HCT116 (cell line): ENCODE results near the gene RPL19. TPM values are rescaled to one million over a fixed set of nuclear protein-coding genes. Genes with fewer than 3 reads are reported as not detected.

Experiments
- ATAC-seq: fragments of 200-7000 bp; cut with Tn5 transposase; 2 replicates; pipeline ENCODE4 v1.9.1; 2020; ENCODE audit warnings: mild to moderate bottlenecking, moderate library complexity
- BruUV-seq: library from RNA; stranded (reverse); fragments of 400-500 nt; replicated peaks from 2 replicates; lab custom pipeline; 2021; lab: Mats Ljungman, UMichigan
- CTCF ChIA-PET: fragments of 300-600 bp; sonication (Branson Sonifier 250); formaldehyde crosslinking; loops from one replicate; lab custom pipeline; 2021; ENCODE audit warnings: antibody characterized with exemption; lab: Charles Lee
- POLR2A ChIA-PET: fragments of 300-600, 350-600 bp; sonication (Branson Sonifier 250); formaldehyde crosslinking; loops from one replicate; lab custom pipeline; 2021; ENCODE audit warnings: antibody characterized with exemption; lab: Charles Lee
- RAD21 ChIA-PET, 2 experiments: fragments of 300-600 bp; sonication (Branson Sonifier 250); formaldehyde crosslinking; loops; one replicate each; lab custom pipeline; 2023; ENCODE audit warnings: low total read pairs in 2 of 2; ENCODE audit not compliant: uncharacterized antibody in 2 of 2, unreplicated experiment in 2 of 2, low non-redundant PET in 1 of 2; lab: Charles Lee
- DNase-seq: peaks from one replicate; pipeline ENCODE4 v3.0.0-alpha.2; 2010; ENCODE audit warnings: low read depth, low spot score
- H2AFZ ChIP-seq: fragments of 200-600 bp; shearing (Covaris generic), sonication (generic); 2 replicates; pipeline ENCODE4 v1.6.1; 2017; ENCODE audit warnings: low read depth, mixed run types, mixed read lengths, antibody characterized with exemption, low read length; ENCODE audit not compliant: poor library complexity, severe bottlenecking
- H3K27ac ChIP-seq: 2 replicates; pipeline ENCODE4 v1.5.1; 2012; ENCODE audit warnings: low read depth, low read length
- H3K27me3 ChIP-seq: fragments of 200-600 bp; sonication (generic); 2 replicates; pipeline ENCODE4 v1.6.1; 2016; ENCODE audit warnings: mixed run types, low read length, mixed read lengths; ENCODE audit not compliant: insufficient read depth
- H3K36me3 ChIP-seq, 2 experiments: fragments of 200-500 bp in 1 of 2; fragments of 200-600 bp in 1 of 2; sonication (Bioruptor generic) in 1 of 2; sonication (generic) in 1 of 2; 2 replicates each; pipeline versions ENCODE4 v1.5.1 to v1.6.1; 2014 to 2016; ENCODE audit warnings: low read length in 2 of 2, inconsistent platforms in 1 of 2, mixed read lengths in 1 of 2, mixed run types in 1 of 2; ENCODE audit not compliant: insufficient read depth in 2 of 2, control insufficient read depth in 1 of 2
- H3K4me1 ChIP-seq, 2 experiments: fragments of 200-600 bp in 1 of 2; sonication (generic) in 1 of 2; 2 replicates each; pipeline versions ENCODE4 v1.5.1 to v1.6.1; 2012 to 2017; ENCODE audit warnings: low read length in 2 of 2, inconsistent platforms in 1 of 2, mild to moderate bottlenecking in 1 of 2, mixed read lengths in 1 of 2, mixed run types in 1 of 2, moderate library complexity in 1 of 2; ENCODE audit not compliant: insufficient read depth in 2 of 2, control insufficient read depth in 1 of 2
- H3K4me2 ChIP-seq: fragments of 200-600 bp; sonication (generic); 2 replicates; pipeline ENCODE4 v1.6.1; 2017; ENCODE audit warnings: mixed run types, low read length, mixed read lengths
- H3K4me3 ChIP-seq, 2 experiments: fragments of 200-600 bp in 1 of 2; sonication (generic) in 1 of 2; replicated peaks in 1 of 2; 2 replicates each; pipeline ENCODE4 v1.5.1; 2011 to 2016; ENCODE audit warnings: low read length in 2 of 2, control low read depth in 1 of 2, low read depth in 1 of 2, mild to moderate bottlenecking in 1 of 2, mixed read lengths in 1 of 2, mixed run types in 1 of 2
- H3K79me2 ChIP-seq: fragments of 200-600 bp; sonication (generic); 2 replicates; pipeline ENCODE4 v1.6.1; 2017; ENCODE audit warnings: mild to moderate bottlenecking, mixed run types, low read length, moderate library complexity, mixed read lengths; ENCODE audit not compliant: insufficient read depth
- H3K9ac ChIP-seq: fragments of 200-600 bp; sonication (generic); 2 replicates; pipeline ENCODE4 v1.6.1; 2016; ENCODE audit warnings: low read length, mixed read lengths
- H3K9me2 ChIP-seq: fragments of 200-600 bp; sonication (generic), shearing (Covaris generic); 2 replicates; pipeline ENCODE4 v1.6.1; 2017; ENCODE audit warnings: mixed run types, mild to moderate bottlenecking, moderate library complexity; ENCODE audit not compliant: insufficient read depth
- H3K9me3 ChIP-seq, 2 experiments: fragments of 200-500 bp in 1 of 2; fragments of 200-600 bp in 1 of 2; sonication (Bioruptor generic) in 1 of 2; sonication (generic) in 1 of 2; 2 replicates each; pipeline ENCODE4 v1.6.1; 2014 to 2017; ENCODE audit warnings: low read length in 2 of 2, mixed read lengths in 2 of 2, inconsistent platforms in 1 of 2, low read depth in 1 of 2, mild to moderate bottlenecking in 1 of 2, mixed run types in 1 of 2, moderate library complexity in 1 of 2; ENCODE audit not compliant: control insufficient read depth in 1 of 2, insufficient read depth in 1 of 2
- H4K20me1 ChIP-seq: fragments of 200-600 bp; sonication (generic), shearing (Covaris generic); 2 replicates; pipeline ENCODE4 v1.6.1; 2017; ENCODE audit warnings: mixed run types, mild to moderate bottlenecking, moderate library complexity; ENCODE audit not compliant: insufficient read depth
- CBX3 ChIP-seq: IDR thresholded peaks from 2 replicates; pipeline ENCODE4 v1.6.1; 2012; ENCODE audit warnings: low read depth
- ELF1 ChIP-seq: IDR thresholded peaks from 2 replicates; pipeline ENCODE4 v1.6.1; 2012; ENCODE audit warnings: low read depth, borderline replicate concordance
- EZH2 ChIP-seq: fragments of 200-600 bp; sonication (generic); IDR thresholded peaks from 2 replicates; pipeline ENCODE4 v1.6.1; 2017; ENCODE audit warnings: antibody characterized with exemption, mixed run types
- FOSL1 ChIP-seq: IDR thresholded peaks from 2 replicates; pipeline ENCODE4 v1.6.1; 2012; ENCODE audit warnings: low read depth
- JUND ChIP-seq: IDR thresholded peaks from 2 replicates; pipeline ENCODE4 v1.6.1; 2012
- POLR2A ChIP-seq: IDR thresholded peaks from 2 replicates; pipeline ENCODE4 v1.7.0; 2011; ENCODE audit warnings: borderline replicate concordance; ENCODE audit not compliant: insufficient read depth, insufficient read length; ENCODE audit errors: extremely low read depth
- POLR2AphosphoS5 ChIP-seq: IDR thresholded peaks from 2 replicates; pipeline ENCODE4 v1.6.1; 2011; ENCODE audit warnings: mild to moderate bottlenecking, low read depth, low read length, moderate library complexity
- SP1 ChIP-seq: IDR thresholded peaks from 2 replicates; pipeline ENCODE4 v1.6.1; 2012; ENCODE audit warnings: low read depth
- SRF ChIP-seq: IDR thresholded peaks from 2 replicates; pipeline ENCODE4 v1.6.1; 2012; ENCODE audit warnings: low read depth
- TCF7L2 ChIP-seq: IDR thresholded peaks from 2 replicates; pipeline ENCODE4 v1.7.0; 2011; ENCODE audit warnings: borderline replicate concordance, inconsistent platforms; ENCODE audit not compliant: insufficient read depth, insufficient read length; ENCODE audit errors: extremely low read depth
- YY1 ChIP-seq: IDR thresholded peaks from 2 replicates; pipeline ENCODE4 v1.6.1; 2011; ENCODE audit warnings: low read length, low read depth, moderate library complexity, mild to moderate bottlenecking; ENCODE audit not compliant: insufficient replicate concordance; ENCODE audit errors: extremely low read depth
- ZNF274 ChIP-seq: fragments of 200-500 bp; sonication (Bioruptor generic); IDR thresholded peaks from 2 replicates; pipeline ENCODE4 v1.6.1; 2014; ENCODE audit warnings: mild to moderate bottlenecking, low read depth, low read length, inconsistent platforms
- intact Hi-C: fragments of 100-400 bp; cut with micrococcal nuclease; formaldehyde crosslinking; loops from 2 replicates; pipeline ENCODE4 v1.10.0; 2022
- total RNA-seq: library from RNA; stranded (reverse); gene quantifications from one replicate; pipeline ENCODE4 v1.2.1, GENCODE V29; 2021; ENCODE audit not compliant: unreplicated experiment
- TF ChIP-seq, protein P1 (sequence below), 3 experiments: fragments of 200-600 bp in 1 of 3; sonication (generic) in 1 of 3; IDR thresholded peaks in 2 of 3; conservative IDR thresholded peaks in 1 of 3; 2 replicates each; pipeline ENCODE4 v1.5.1; 2012 to 2017; ENCODE audit warnings: low read depth in 2 of 3, low read length in 2 of 3, antibody characterized with exemption in 1 of 3, borderline replicate concordance in 1 of 3, control low read depth in 1 of 3, mild to moderate bottlenecking in 1 of 3, mixed read lengths in 1 of 3, mixed run types in 1 of 3, moderate library complexity in 1 of 3; ENCODE audit not compliant: insufficient read depth in 1 of 3
- TF ChIP-seq, protein P2 (sequence below): IDR thresholded peaks from 2 replicates; pipeline ENCODE4 v1.6.1; 2011; ENCODE audit warnings: mild to moderate bottlenecking, low read length, moderate library complexity; ENCODE audit not compliant: insufficient replicate concordance; ENCODE audit errors: extremely low read depth
- TF ChIP-seq, protein P3 (sequence below): IDR thresholded peaks from 2 replicates; pipeline ENCODE4 v1.6.1; 2012; ENCODE audit warnings: low read depth
- TF ChIP-seq, protein P4 (sequence below): IDR thresholded peaks from 2 replicates; pipeline ENCODE4 v1.6.1; 2012

Gene RPL19
- total RNA-seq, 1 experiment from 2014 or later: 2,276 TPM

DNA sequence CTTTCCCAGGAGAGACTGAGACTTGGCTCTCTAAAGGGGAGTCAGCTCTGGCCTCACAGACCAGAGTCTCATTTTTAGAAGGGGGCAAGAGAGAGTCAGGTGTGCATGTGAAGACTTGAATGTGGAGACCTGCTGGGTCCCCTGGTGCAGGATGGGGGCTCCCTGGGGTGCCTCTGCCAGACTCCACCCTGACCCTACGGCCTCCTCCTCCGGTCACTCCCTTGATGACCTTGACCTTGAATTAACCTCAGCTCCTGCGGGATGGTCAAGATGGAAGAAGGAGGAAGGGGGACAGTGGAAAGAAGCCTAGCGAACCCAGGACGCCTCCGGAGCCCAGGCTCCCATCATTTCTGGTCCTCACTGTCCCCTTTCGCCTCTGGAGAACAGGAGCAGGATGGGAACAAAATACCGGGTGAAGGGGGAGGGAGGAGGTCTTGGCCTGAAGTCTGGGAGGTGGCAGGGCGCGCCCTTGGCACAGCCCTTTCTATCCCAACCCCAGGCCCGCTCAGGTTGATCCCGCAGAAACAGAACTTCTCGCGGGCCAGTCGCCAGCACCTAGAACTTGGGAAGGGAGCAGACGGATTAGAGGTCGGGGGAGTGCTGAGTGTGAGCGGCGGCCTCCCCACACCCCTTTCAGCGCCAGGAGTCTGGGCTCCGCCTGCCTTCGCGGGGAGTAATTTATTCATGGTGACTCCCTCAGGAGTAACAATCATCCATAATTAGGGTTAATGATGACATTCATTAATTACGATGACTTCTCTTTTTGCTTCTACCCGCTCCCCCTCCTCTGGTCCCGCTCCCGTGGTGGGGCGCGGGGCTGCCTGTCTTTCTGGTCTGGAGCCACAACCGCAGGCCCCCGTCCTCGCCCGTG, 24.1 kb downstream of the RPL19 start:
- ATAC-seq: no peak
- POLR2A ChIA-PET: interaction anchor here (1.7 kb wide), 1 partner anchor 14 kb away, joined by 4 read pairs; no protein-coding TSS in a partner anchor
- TF ChIP-seq ELF1 (no peak), SP1 (no peak), POLR2A (no peak), YY1 (no peak), EZH2 (no peak), CBX3 (no peak), POLR2AphosphoS5 (no peak), TCF7L2 (no peak), ZNF274 (no peak), JUND (no peak), SRF (no peak), FOSL1 (no peak)
- TF ChIP-seq, protein P1, sequence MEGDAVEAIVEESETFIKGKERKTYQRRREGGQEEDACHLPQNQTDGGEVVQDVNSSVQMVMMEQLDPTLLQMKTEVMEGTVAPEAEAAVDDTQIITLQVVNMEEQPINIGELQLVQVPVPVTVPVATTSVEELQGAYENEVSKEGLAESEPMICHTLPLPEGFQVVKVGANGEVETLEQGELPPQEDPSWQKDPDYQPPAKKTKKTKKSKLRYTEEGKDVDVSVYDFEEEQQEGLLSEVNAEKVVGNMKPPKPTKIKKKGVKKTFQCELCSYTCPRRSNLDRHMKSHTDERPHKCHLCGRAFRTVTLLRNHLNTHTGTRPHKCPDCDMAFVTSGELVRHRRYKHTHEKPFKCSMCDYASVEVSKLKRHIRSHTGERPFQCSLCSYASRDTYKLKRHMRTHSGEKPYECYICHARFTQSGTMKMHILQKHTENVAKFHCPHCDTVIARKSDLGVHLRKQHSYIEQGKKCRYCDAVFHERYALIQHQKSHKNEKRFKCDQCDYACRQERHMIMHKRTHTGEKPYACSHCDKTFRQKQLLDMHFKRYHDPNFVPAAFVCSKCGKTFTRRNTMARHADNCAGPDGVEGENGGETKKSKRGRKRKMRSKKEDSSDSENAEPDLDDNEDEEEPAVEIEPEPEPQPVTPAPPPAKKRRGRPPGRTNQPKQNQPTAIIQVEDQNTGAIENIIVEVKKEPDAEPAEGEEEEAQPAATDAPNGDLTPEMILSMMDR (IDR thresholded peaks at IDR 0.05 in 2 of 3, conservative IDR thresholded peaks at IDR 0.05 in 1 of 3; ENCODE audit: borderline replicate concordance in 1 of 3, insufficient read depth in 1 of 3, low read depth in 2 of 3, low read length in 2 of 3): no peak
- TF ChIP-seq, protein P2, sequence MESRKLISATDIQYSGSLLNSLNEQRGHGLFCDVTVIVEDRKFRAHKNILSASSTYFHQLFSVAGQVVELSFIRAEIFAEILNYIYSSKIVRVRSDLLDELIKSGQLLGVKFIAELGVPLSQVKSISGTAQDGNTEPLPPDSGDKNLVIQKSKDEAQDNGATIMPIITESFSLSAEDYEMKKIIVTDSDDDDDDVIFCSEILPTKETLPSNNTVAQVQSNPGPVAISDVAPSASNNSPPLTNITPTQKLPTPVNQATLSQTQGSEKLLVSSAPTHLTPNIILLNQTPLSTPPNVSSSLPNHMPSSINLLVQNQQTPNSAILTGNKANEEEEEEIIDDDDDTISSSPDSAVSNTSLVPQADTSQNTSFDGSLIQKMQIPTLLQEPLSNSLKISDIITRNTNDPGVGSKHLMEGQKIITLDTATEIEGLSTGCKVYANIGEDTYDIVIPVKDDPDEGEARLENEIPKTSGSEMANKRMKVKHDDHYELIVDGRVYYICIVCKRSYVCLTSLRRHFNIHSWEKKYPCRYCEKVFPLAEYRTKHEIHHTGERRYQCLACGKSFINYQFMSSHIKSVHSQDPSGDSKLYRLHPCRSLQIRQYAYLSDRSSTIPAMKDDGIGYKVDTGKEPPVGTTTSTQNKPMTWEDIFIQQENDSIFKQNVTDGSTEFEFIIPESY: no peak
- TF ChIP-seq, protein P3, sequence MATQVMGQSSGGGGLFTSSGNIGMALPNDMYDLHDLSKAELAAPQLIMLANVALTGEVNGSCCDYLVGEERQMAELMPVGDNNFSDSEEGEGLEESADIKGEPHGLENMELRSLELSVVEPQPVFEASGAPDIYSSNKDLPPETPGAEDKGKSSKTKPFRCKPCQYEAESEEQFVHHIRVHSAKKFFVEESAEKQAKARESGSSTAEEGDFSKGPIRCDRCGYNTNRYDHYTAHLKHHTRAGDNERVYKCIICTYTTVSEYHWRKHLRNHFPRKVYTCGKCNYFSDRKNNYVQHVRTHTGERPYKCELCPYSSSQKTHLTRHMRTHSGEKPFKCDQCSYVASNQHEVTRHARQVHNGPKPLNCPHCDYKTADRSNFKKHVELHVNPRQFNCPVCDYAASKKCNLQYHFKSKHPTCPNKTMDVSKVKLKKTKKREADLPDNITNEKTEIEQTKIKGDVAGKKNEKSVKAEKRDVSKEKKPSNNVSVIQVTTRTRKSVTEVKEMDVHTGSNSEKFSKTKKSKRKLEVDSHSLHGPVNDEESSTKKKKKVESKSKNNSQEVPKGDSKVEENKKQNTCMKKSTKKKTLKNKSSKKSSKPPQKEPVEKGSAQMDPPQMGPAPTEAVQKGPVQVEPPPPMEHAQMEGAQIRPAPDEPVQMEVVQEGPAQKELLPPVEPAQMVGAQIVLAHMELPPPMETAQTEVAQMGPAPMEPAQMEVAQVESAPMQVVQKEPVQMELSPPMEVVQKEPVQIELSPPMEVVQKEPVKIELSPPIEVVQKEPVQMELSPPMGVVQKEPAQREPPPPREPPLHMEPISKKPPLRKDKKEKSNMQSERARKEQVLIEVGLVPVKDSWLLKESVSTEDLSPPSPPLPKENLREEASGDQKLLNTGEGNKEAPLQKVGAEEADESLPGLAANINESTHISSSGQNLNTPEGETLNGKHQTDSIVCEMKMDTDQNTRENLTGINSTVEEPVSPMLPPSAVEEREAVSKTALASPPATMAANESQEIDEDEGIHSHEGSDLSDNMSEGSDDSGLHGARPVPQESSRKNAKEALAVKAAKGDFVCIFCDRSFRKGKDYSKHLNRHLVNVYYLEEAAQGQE: no peak
- TF ChIP-seq, protein P4, sequence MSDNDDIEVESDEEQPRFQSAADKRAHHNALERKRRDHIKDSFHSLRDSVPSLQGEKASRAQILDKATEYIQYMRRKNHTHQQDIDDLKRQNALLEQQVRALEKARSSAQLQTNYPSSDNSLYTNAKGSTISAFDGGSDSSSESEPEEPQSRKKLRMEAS: no peak

More for the DNA sequence above, 24.1 kb downstream of the RPL19 start:
- Histone ChIP-seq H4K20me1 (no peaks in the 10 kb centered on the region), H3K36me3 (no peaks in the 10 kb centered on the region), H3K4me3 (no peak overlapping the region), H3K9me2 (no peaks in the 10 kb centered on the region), H3K9me3 (no peaks in the 10 kb centered on the region), H3K79me2 (no peaks in the 10 kb centered on the region), H3K4me2 (no peak overlapping the region), H3K27ac (no peak overlapping the region), H3K9ac (no peak overlapping the region), H3K27me3 (no peaks in the 10 kb centered on the region), H2AFZ (no peak overlapping the region), H3K4me1 (peaks cover 7 to 10% of the 10 kb centered on the region in 2 experiments; a peak in 3 of 4 replicates)
- intact Hi-C loops: no loop called here
- CTCF ChIA-PET: interaction anchor here (1.3 to 1.8 kb wide), 3 partner anchors 8 to 14 kb away, joined by 3 to 7 read pairs (median 4); no protein-coding TSS in a partner anchor
- no TSS peak for BruUV-seq
- no peak for DNase-seq
- RAD21 ChIA-PET: no interaction called here
